HCT116 (cell line): ENCODE results near the gene SEC61A1. TPM values are rescaled to one million over a fixed set of nuclear protein-coding genes. Genes with fewer than 3 reads are reported as not detected.

ENCODE experiments used
- ATAC-seq: fragments of 200-7000 bp; cut with Tn5 transposase; 2 replicates; pipeline ENCODE4 v1.9.1; 2020; ENCODE audit warnings: mild to moderate bottlenecking, moderate library complexity
- BruUV-seq: library from RNA; stranded (reverse); fragments of 400-500 nt; replicated peaks from 2 replicates; lab custom pipeline; 2021; lab: Mats Ljungman, UMichigan
- CTCF ChIA-PET: fragments of 300-600 bp; sonication (Branson Sonifier 250); formaldehyde crosslinking; loops from one replicate; lab custom pipeline; 2021; ENCODE audit warnings: antibody characterized with exemption; lab: Charles Lee
- POLR2A ChIA-PET: fragments of 300-600, 350-600 bp; sonication (Branson Sonifier 250); formaldehyde crosslinking; loops from one replicate; lab custom pipeline; 2021; ENCODE audit warnings: antibody characterized with exemption; lab: Charles Lee
- RAD21 ChIA-PET, 2 experiments: fragments of 300-600 bp; sonication (Branson Sonifier 250); formaldehyde crosslinking; loops; one replicate each; lab custom pipeline; 2023; ENCODE audit warnings: low total read pairs in 2 of 2; ENCODE audit not compliant: uncharacterized antibody in 2 of 2, unreplicated experiment in 2 of 2, low non-redundant PET in 1 of 2; lab: Charles Lee
- DNase-seq: peaks from one replicate; pipeline ENCODE4 v3.0.0-alpha.2; 2010; ENCODE audit warnings: low read depth, low spot score
- H2AFZ ChIP-seq: fragments of 200-600 bp; shearing (Covaris generic), sonication (generic); 2 replicates; pipeline ENCODE4 v1.6.1; 2017; ENCODE audit warnings: low read depth, mixed run types, mixed read lengths, antibody characterized with exemption, low read length; ENCODE audit not compliant: poor library complexity, severe bottlenecking
- H3K27ac ChIP-seq: 2 replicates; pipeline ENCODE4 v1.5.1; 2012; ENCODE audit warnings: low read depth, low read length
- H3K27me3 ChIP-seq: fragments of 200-600 bp; sonication (generic); 2 replicates; pipeline ENCODE4 v1.6.1; 2016; ENCODE audit warnings: mixed run types, low read length, mixed read lengths; ENCODE audit not compliant: insufficient read depth
- H3K36me3 ChIP-seq, 2 experiments: fragments of 200-500 bp in 1 of 2; fragments of 200-600 bp in 1 of 2; sonication (Bioruptor generic) in 1 of 2; sonication (generic) in 1 of 2; 2 replicates each; pipeline versions ENCODE4 v1.5.1 to v1.6.1; 2014 to 2016; ENCODE audit warnings: low read length in 2 of 2, inconsistent platforms in 1 of 2, mixed read lengths in 1 of 2, mixed run types in 1 of 2; ENCODE audit not compliant: insufficient read depth in 2 of 2, control insufficient read depth in 1 of 2
- H3K4me1 ChIP-seq, 2 experiments: fragments of 200-600 bp in 1 of 2; sonication (generic) in 1 of 2; 2 replicates each; pipeline versions ENCODE4 v1.5.1 to v1.6.1; 2012 to 2017; ENCODE audit warnings: low read length in 2 of 2, inconsistent platforms in 1 of 2, mild to moderate bottlenecking in 1 of 2, mixed read lengths in 1 of 2, mixed run types in 1 of 2, moderate library complexity in 1 of 2; ENCODE audit not compliant: insufficient read depth in 2 of 2, control insufficient read depth in 1 of 2
- H3K4me2 ChIP-seq: fragments of 200-600 bp; sonication (generic); 2 replicates; pipeline ENCODE4 v1.6.1; 2017; ENCODE audit warnings: mixed run types, low read length, mixed read lengths
- H3K4me3 ChIP-seq, 2 experiments: fragments of 200-600 bp in 1 of 2; sonication (generic) in 1 of 2; replicated peaks in 1 of 2; 2 replicates each; pipeline ENCODE4 v1.5.1; 2011 to 2016; ENCODE audit warnings: low read length in 2 of 2, control low read depth in 1 of 2, low read depth in 1 of 2, mild to moderate bottlenecking in 1 of 2, mixed read lengths in 1 of 2, mixed run types in 1 of 2
- H3K79me2 ChIP-seq: fragments of 200-600 bp; sonication (generic); 2 replicates; pipeline ENCODE4 v1.6.1; 2017; ENCODE audit warnings: mild to moderate bottlenecking, mixed run types, low read length, moderate library complexity, mixed read lengths; ENCODE audit not compliant: insufficient read depth
- H3K9ac ChIP-seq: fragments of 200-600 bp; sonication (generic); 2 replicates; pipeline ENCODE4 v1.6.1; 2016; ENCODE audit warnings: low read length, mixed read lengths
- H3K9me2 ChIP-seq: fragments of 200-600 bp; sonication (generic), shearing (Covaris generic); 2 replicates; pipeline ENCODE4 v1.6.1; 2017; ENCODE audit warnings: mixed run types, mild to moderate bottlenecking, moderate library complexity; ENCODE audit not compliant: insufficient read depth
- H3K9me3 ChIP-seq, 2 experiments: fragments of 200-500 bp in 1 of 2; fragments of 200-600 bp in 1 of 2; sonication (Bioruptor generic) in 1 of 2; sonication (generic) in 1 of 2; 2 replicates each; pipeline ENCODE4 v1.6.1; 2014 to 2017; ENCODE audit warnings: low read length in 2 of 2, mixed read lengths in 2 of 2, inconsistent platforms in 1 of 2, low read depth in 1 of 2, mild to moderate bottlenecking in 1 of 2, mixed run types in 1 of 2, moderate library complexity in 1 of 2; ENCODE audit not compliant: control insufficient read depth in 1 of 2, insufficient read depth in 1 of 2
- H4K20me1 ChIP-seq: fragments of 200-600 bp; sonication (generic), shearing (Covaris generic); 2 replicates; pipeline ENCODE4 v1.6.1; 2017; ENCODE audit warnings: mixed run types, mild to moderate bottlenecking, moderate library complexity; ENCODE audit not compliant: insufficient read depth
- CBX3 ChIP-seq: IDR thresholded peaks from 2 replicates; pipeline ENCODE4 v1.6.1; 2012; ENCODE audit warnings: low read depth
- ELF1 ChIP-seq: IDR thresholded peaks from 2 replicates; pipeline ENCODE4 v1.6.1; 2012; ENCODE audit warnings: low read depth, borderline replicate concordance
- EZH2phosphoT487 ChIP-seq: fragments of 200-600 bp; IDR thresholded peaks from 2 replicates; pipeline ENCODE4 v1.6.1; 2018; ENCODE audit warnings: antibody characterized with exemption, borderline replicate concordance
- FOSL1 ChIP-seq: IDR thresholded peaks from 2 replicates; pipeline ENCODE4 v1.6.1; 2012; ENCODE audit warnings: low read depth
- JUND ChIP-seq: IDR thresholded peaks from 2 replicates; pipeline ENCODE4 v1.6.1; 2012
- SIN3A ChIP-seq: IDR thresholded peaks from 2 replicates; pipeline ENCODE4 v1.6.1; 2012; ENCODE audit warnings: low read depth
- SRF ChIP-seq: IDR thresholded peaks from 2 replicates; pipeline ENCODE4 v1.6.1; 2012; ENCODE audit warnings: low read depth
- TCF7L2 ChIP-seq: IDR thresholded peaks from 2 replicates; pipeline ENCODE4 v1.7.0; 2011; ENCODE audit warnings: borderline replicate concordance, inconsistent platforms; ENCODE audit not compliant: insufficient read depth, insufficient read length; ENCODE audit errors: extremely low read depth
- YY1 ChIP-seq: IDR thresholded peaks from 2 replicates; pipeline ENCODE4 v1.6.1; 2011; ENCODE audit warnings: low read length, low read depth, moderate library complexity, mild to moderate bottlenecking; ENCODE audit not compliant: insufficient replicate concordance; ENCODE audit errors: extremely low read depth
- ZFX ChIP-seq: fragments of 450-650 bp; IDR thresholded peaks from 2 replicates; pipeline ENCODE4 v1.6.1; 2017
- intact Hi-C: fragments of 100-400 bp; cut with micrococcal nuclease; formaldehyde crosslinking; loops from 2 replicates; pipeline ENCODE4 v1.10.0; 2022
- total RNA-seq: library from RNA; stranded (reverse); gene quantifications from one replicate; pipeline ENCODE4 v1.2.1, GENCODE V29; 2021; ENCODE audit not compliant: unreplicated experiment
- TF ChIP-seq, protein P1 (sequence below): IDR thresholded peaks from 2 replicates; pipeline ENCODE4 v1.6.1; 2012; ENCODE audit warnings: low read depth
- TF ChIP-seq, protein P2 (sequence below): IDR thresholded peaks from 2 replicates; pipeline ENCODE4 v1.6.1; 2011; ENCODE audit warnings: mild to moderate bottlenecking, low read length, moderate library complexity; ENCODE audit not compliant: insufficient replicate concordance; ENCODE audit errors: extremely low read depth
- TF ChIP-seq, protein P3 (sequence below), 3 experiments: fragments of 200-600 bp in 1 of 3; sonication (generic) in 1 of 3; IDR thresholded peaks in 2 of 3; conservative IDR thresholded peaks in 1 of 3; 2 replicates each; pipeline ENCODE4 v1.5.1; 2012 to 2017; ENCODE audit warnings: low read depth in 2 of 3, low read length in 2 of 3, antibody characterized with exemption in 1 of 3, borderline replicate concordance in 1 of 3, control low read depth in 1 of 3, mild to moderate bottlenecking in 1 of 3, mixed read lengths in 1 of 3, mixed run types in 1 of 3, moderate library complexity in 1 of 3; ENCODE audit not compliant: insufficient read depth in 1 of 3
- TF ChIP-seq, protein P4 (sequence below): IDR thresholded peaks from 2 replicates; pipeline ENCODE4 v1.6.1; 2012

SEC61A1 gene
- total RNA-seq, 1 experiment from 2014 or later = 176 TPM

DNA sequence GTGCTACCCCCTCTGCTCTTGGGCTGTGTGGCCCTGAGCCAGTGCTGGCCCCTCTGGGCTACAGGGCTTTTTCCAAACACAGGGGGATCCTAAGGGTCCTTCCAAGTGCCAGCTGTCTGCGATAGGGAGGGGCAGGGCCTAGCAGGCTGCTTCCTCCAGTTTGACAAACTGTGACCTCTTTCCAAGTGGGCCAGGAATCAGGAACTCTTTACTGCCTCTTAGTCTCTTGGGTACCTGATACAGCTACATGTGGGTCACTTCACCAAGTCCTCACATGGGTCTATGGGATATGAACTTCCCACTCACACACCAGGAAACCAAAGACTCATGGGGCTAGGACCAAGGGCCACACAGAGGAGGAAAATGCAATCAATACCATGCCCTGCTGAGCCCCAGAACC is 25.4 kb downstream of the SEC61A1 start:
- intact Hi-C loops = no loop called here
- no peak overlapping the region for H2AFZ ChIP-seq
- H3K27ac ChIP-seq = 0 out of 2 replicates have a peak overlapping the region, but pooled peaks have one; percentile 8
- H3K9me3 ChIP-seq = no peaks in the 10 kb centered on the region
- ATAC-seq (no peak), DNase-seq (no peak)
- no peak overlapping the region for H3K4me3 ChIP-seq
- ChIA-PET CTCF (no interaction called here), POLR2A (no interaction called here), RAD21 (no interaction called here)
- H3K9me2 ChIP-seq = no peaks in the 10 kb centered on the region
- no peaks in the 10 kb centered on the region for H4K20me1 ChIP-seq
- no peaks in the 10 kb centered on the region for H3K27me3 ChIP-seq
- H3K9ac ChIP-seq = no peak overlapping the region
- H3K36me3 ChIP-seq = peaks cover 17 to 51% of the 10 kb centered on the region in 2 experiments
- H3K4me1 ChIP-seq = peaks cover 9 to 27% of the 10 kb centered on the region in 2 experiments
- TF ChIP-seq SRF = no peak
- no peak for TF ChIP-seq EZH2phosphoT487
- TF ChIP-seq, protein P1, sequence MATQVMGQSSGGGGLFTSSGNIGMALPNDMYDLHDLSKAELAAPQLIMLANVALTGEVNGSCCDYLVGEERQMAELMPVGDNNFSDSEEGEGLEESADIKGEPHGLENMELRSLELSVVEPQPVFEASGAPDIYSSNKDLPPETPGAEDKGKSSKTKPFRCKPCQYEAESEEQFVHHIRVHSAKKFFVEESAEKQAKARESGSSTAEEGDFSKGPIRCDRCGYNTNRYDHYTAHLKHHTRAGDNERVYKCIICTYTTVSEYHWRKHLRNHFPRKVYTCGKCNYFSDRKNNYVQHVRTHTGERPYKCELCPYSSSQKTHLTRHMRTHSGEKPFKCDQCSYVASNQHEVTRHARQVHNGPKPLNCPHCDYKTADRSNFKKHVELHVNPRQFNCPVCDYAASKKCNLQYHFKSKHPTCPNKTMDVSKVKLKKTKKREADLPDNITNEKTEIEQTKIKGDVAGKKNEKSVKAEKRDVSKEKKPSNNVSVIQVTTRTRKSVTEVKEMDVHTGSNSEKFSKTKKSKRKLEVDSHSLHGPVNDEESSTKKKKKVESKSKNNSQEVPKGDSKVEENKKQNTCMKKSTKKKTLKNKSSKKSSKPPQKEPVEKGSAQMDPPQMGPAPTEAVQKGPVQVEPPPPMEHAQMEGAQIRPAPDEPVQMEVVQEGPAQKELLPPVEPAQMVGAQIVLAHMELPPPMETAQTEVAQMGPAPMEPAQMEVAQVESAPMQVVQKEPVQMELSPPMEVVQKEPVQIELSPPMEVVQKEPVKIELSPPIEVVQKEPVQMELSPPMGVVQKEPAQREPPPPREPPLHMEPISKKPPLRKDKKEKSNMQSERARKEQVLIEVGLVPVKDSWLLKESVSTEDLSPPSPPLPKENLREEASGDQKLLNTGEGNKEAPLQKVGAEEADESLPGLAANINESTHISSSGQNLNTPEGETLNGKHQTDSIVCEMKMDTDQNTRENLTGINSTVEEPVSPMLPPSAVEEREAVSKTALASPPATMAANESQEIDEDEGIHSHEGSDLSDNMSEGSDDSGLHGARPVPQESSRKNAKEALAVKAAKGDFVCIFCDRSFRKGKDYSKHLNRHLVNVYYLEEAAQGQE = no peak
- TF ChIP-seq CBX3 = no peak
- no peak for TF ChIP-seq YY1
- TF ChIP-seq, protein P2, sequence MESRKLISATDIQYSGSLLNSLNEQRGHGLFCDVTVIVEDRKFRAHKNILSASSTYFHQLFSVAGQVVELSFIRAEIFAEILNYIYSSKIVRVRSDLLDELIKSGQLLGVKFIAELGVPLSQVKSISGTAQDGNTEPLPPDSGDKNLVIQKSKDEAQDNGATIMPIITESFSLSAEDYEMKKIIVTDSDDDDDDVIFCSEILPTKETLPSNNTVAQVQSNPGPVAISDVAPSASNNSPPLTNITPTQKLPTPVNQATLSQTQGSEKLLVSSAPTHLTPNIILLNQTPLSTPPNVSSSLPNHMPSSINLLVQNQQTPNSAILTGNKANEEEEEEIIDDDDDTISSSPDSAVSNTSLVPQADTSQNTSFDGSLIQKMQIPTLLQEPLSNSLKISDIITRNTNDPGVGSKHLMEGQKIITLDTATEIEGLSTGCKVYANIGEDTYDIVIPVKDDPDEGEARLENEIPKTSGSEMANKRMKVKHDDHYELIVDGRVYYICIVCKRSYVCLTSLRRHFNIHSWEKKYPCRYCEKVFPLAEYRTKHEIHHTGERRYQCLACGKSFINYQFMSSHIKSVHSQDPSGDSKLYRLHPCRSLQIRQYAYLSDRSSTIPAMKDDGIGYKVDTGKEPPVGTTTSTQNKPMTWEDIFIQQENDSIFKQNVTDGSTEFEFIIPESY = no peak
- TF ChIP-seq ELF1 = no peak
- TF ChIP-seq JUND = no peak
- no peak for TF ChIP-seq FOSL1
- no peak for TF ChIP-seq SIN3A
- TF ChIP-seq, protein P3, sequence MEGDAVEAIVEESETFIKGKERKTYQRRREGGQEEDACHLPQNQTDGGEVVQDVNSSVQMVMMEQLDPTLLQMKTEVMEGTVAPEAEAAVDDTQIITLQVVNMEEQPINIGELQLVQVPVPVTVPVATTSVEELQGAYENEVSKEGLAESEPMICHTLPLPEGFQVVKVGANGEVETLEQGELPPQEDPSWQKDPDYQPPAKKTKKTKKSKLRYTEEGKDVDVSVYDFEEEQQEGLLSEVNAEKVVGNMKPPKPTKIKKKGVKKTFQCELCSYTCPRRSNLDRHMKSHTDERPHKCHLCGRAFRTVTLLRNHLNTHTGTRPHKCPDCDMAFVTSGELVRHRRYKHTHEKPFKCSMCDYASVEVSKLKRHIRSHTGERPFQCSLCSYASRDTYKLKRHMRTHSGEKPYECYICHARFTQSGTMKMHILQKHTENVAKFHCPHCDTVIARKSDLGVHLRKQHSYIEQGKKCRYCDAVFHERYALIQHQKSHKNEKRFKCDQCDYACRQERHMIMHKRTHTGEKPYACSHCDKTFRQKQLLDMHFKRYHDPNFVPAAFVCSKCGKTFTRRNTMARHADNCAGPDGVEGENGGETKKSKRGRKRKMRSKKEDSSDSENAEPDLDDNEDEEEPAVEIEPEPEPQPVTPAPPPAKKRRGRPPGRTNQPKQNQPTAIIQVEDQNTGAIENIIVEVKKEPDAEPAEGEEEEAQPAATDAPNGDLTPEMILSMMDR (IDR thresholded peaks at IDR 0.05 in 2 of 3, conservative IDR thresholded peaks at IDR 0.05 in 1 of 3; ENCODE audit: borderline replicate concordance in 1 of 3, insufficient read depth in 1 of 3, low read depth in 2 of 3, low read length in 2 of 3) = no peak
- no peak for TF ChIP-seq TCF7L2
- TF ChIP-seq, protein P4, sequence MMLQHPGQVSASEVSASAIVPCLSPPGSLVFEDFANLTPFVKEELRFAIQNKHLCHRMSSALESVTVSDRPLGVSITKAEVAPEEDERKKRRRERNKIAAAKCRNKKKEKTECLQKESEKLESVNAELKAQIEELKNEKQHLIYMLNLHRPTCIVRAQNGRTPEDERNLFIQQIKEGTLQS = no peak
- TF ChIP-seq ZFX = no peak
- H3K79me2 ChIP-seq = peaks cover 26% of the 10 kb centered on the region
- H3K4me2 ChIP-seq = no peak overlapping the region
- no TSS peak for BruUV-seq
